ENCODE measurements around the gene AXIN1. TPM values are rescaled to one million over a fixed set of nuclear protein-coding genes. Genes with fewer than 3 reads are reported as not detected.

AXIN1 gene
- total RNA-seq, 2 donors from 2014 or later = 31.2 to 35.2 TPM

DNA sequence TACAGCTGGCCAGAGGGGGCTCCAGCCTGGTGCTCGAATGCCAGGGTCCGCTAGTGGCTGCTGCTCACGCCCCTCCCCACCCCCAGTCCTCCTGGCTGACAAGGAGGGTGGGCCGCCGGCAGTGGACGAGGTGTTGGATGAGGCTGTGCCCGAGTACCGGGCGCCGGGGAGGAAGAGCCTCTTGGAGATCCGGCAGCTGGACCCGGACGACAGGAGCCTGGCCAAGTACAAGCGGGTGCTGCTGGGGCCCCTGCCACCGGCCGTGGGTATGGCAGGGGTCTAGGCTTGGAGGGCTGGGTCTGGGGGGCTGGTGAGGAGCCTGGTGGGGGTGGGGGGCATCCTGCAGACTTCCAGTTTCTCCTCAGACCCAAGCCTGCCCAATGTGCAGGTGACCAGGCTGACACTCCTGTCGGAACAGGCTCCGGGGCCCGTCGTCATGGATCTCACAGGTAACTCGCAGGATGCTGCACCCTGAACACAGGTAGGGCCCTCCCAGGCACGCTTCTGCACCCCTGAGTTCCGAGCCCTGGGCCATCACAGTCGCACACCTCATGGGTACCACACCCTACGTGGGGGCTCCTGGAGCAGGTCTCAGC lies 70.8 kb downstream of the AXIN1 start:
- H3K4me3 ChIP-seq = no peak overlapping the region
- DNase-seq (ENCODE audit: low spot score) = no peak
- 38% methylated on average over 21 of the region's 25 CpGs for WGBS
- intact Hi-C loops (cut with DNase I) = no loop called here
- no peak for TF ChIP-seq POLR2AphosphoS5 (IDR thresholded peaks at IDR 0.05)
- TF ChIP-seq POLR2A (IDR thresholded peaks at IDR 0.05) = no peak
- TF ChIP-seq, protein P1, sequence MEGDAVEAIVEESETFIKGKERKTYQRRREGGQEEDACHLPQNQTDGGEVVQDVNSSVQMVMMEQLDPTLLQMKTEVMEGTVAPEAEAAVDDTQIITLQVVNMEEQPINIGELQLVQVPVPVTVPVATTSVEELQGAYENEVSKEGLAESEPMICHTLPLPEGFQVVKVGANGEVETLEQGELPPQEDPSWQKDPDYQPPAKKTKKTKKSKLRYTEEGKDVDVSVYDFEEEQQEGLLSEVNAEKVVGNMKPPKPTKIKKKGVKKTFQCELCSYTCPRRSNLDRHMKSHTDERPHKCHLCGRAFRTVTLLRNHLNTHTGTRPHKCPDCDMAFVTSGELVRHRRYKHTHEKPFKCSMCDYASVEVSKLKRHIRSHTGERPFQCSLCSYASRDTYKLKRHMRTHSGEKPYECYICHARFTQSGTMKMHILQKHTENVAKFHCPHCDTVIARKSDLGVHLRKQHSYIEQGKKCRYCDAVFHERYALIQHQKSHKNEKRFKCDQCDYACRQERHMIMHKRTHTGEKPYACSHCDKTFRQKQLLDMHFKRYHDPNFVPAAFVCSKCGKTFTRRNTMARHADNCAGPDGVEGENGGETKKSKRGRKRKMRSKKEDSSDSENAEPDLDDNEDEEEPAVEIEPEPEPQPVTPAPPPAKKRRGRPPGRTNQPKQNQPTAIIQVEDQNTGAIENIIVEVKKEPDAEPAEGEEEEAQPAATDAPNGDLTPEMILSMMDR (IDR thresholded peaks at IDR 0.05) = no peak
- no peak overlapping the region for H3K27ac ChIP-seq
- peaks cover 5% of the 10 kb centered on the region for H3K4me1 ChIP-seq (replicated peaks)
- H3K9me3 ChIP-seq = no peaks in the 10 kb centered on the region
- peaks cover 6% of the 10 kb centered on the region for H3K27me3 ChIP-seq (replicated peaks; ENCODE audit: insufficient read depth)
- H3K36me3 ChIP-seq = no peaks in the 10 kb centered on the region

DNA sequence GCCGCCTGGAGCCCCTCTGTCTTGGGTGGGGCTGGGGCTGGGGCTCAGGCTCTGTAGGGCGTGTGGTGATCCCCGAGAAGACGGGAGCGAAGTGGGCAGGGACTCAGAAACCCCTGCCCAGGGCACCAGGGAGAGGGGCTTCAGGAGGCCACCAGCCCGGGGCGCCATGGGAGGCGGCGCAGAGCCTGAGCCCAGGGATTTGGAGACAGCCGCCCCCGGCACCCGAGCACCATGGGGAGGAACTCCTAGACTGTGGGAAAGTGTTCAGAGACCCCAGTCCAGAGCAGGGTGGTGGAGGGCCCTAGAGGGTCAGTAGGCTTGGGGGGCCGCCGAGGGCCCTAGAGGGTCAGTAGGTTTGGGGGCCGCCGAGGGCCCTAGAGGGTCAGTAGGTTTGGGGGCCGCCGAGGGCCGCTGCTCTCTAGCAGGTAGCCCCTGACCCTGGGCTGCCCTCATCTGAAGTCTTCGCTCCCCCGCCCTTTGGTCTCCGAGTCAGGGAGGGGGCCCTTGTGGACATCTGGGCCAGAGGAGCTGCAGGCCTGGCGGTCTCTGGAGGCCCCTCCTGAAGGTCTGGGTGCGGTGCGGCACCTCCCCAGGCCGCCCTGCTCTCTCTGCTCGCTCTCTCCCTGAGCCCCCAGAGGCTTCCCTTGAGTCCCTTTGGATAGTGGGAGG lies 71.4 kb downstream of the AXIN1 start:
- Histone ChIP-seq H3K27me3 (replicated peaks; ENCODE audit: insufficient read depth) (peaks cover 6% of the 10 kb centered on the region), H3K36me3 (no peaks in the 10 kb centered on the region), H3K4me1 (replicated peaks) (peaks cover 5% of the 10 kb centered on the region), H3K4me3 (peak overlapping the region in 1 of 2 donors; percentile 26), H3K9me3 (no peaks in the 10 kb centered on the region), H3K27ac (no peak overlapping the region)
- WGBS = 49% methylated on average over 26 of the region's 27 CpGs
- no peak for TF ChIP-seq POLR2AphosphoS5 (IDR thresholded peaks at IDR 0.05)
- no peak for TF ChIP-seq POLR2A (IDR thresholded peaks at IDR 0.05)
- TF ChIP-seq, protein P1 (IDR thresholded peaks at IDR 0.05) = no peak
- intact Hi-C loops (cut with DNase I) = no loop called here
- DNase-seq (ENCODE audit: low spot score) = no peak

DNA sequence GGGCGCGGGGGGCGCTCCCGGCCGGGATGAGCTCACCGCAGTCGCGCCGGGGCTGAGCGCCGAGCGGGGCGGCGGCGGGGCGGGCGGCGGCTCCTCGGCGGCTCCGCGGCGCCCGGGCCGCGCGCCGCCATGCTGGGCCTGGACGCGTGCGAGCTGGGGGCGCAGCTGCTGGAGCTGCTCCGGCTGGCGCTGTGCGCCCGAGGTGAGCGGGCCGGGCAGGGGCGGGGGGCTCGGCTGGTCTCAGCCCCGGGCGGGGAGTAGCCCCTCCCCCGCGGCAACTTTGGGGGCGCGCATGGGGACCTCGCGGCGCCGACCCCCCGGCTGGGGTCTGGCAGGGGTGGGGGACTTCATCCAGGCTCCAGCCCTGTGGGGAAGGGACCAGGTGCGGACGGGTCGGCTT lies 72.0 kb downstream of the AXIN1 start, which contains the start of gene ARHGDIG:
Gene ARHGDIG, plus strand, starts transcription at position 40 of the 400 bp plus-strand sequence. Its CDS starts 90 bp downstream, at position 130.
- intact Hi-C loops (cut with DNase I) = no loop called here
- peaks cover 6% of the 10 kb centered on the region for H3K27me3 ChIP-seq (replicated peaks; ENCODE audit: insufficient read depth)
- H3K36me3 ChIP-seq = no peaks in the 10 kb centered on the region
- 2% methylated on average over 9 of the region's 54 CpGs for WGBS
- H3K9me3 ChIP-seq = no peaks in the 10 kb centered on the region
- peak within 1 kb of the TSS in 1 of 2 donors; percentile 26 for H3K4me3 ChIP-seq
- no peak for DNase-seq (ENCODE audit: low spot score)
- no peak within 1 kb of the TSS for H3K27ac ChIP-seq
- H3K4me1 ChIP-seq (replicated peaks) = peaks cover 5% of the 10 kb centered on the region
- TF ChIP-seq POLR2A (IDR thresholded peaks at IDR 0.05) (no peak), POLR2AphosphoS5 (IDR thresholded peaks at IDR 0.05) (no peak)
- TF ChIP-seq, protein P1 (IDR thresholded peaks at IDR 0.05) = no peak

DNA sequence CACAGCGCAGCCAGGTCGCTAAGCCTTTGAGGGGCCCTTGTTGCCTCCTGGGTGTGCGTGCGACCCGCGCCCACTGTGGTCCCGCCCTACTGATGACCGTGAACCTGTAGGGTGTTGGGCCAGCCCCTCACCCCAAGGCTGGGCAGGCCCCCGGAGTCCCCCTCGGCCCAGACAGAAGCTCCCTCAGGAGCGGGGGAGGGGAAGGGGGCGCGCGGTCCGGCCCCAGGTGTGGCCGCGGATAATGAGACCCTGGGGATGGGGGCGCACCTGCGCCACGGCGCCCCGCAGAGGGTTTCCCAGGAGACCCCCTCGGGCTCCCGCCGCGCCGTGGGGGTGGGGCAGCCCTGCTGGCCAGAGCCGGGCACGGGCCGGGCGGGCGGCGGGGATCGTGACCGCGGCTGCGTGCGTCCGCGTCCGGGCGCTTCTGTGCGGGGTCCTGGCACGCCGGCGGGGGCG lies 72.5 kb downstream of the AXIN1 start:
- peaks cover 5% of the 10 kb centered on the region for H3K4me1 ChIP-seq (replicated peaks)
- no peaks in the 10 kb centered on the region for H3K36me3 ChIP-seq
- TF ChIP-seq POLR2AphosphoS5 (IDR thresholded peaks at IDR 0.05) (no peak), POLR2A (IDR thresholded peaks at IDR 0.05) (no peak)
- TF ChIP-seq, protein P1 (IDR thresholded peaks at IDR 0.05) = no peak
- intact Hi-C loops (cut with DNase I) = no loop called here
- H3K27ac ChIP-seq = no peak overlapping the region
- peak overlapping the region in 1 of 2 donors; percentile 18 for H3K4me3 ChIP-seq
- H3K27me3 ChIP-seq (replicated peaks; ENCODE audit: insufficient read depth) = peaks cover 6% of the 10 kb centered on the region
- 3% methylated on average over 30 of the region's 47 CpGs for WGBS
- DNase-seq (ENCODE audit: low spot score) = no peak
- H3K9me3 ChIP-seq = no peaks in the 10 kb centered on the region

Data from prostate gland (tissue), 2 donors.